Panc1 (cell line): Measurements from ENCODE around the gene CDH13.

ENCODE experiments used
- POLR2AphosphoS5 ChIP-seq: IDR thresholded peaks from 2 replicates; pipeline ENCODE4 v1.6.1; 2012; ENCODE audit warnings: mild to moderate bottlenecking, low read depth, low read length, moderate library complexity
- SIN3A ChIP-seq: IDR thresholded peaks from 2 replicates; pipeline ENCODE4 v1.6.1; 2012; ENCODE audit warnings: low read depth, mild to moderate bottlenecking, low read length, moderate library complexity, borderline replicate concordance; ENCODE audit not compliant: insufficient read depth
- TF ChIP-seq, protein P1 (sequence below): fragments of 450-650 bp; IDR thresholded peaks from 2 replicates; pipeline ENCODE4 v1.5.1; 2017; ENCODE audit warnings: mild to moderate bottlenecking
- TF ChIP-seq, protein P2 (sequence below), 2 experiments: IDR thresholded peaks; 2 replicates each; pipeline ENCODE4 v1.6.1; 2011 to 2012; ENCODE audit warnings: low read depth in 2 of 2, control low read depth in 1 of 2, low read length in 1 of 2, mild to moderate bottlenecking in 1 of 2, moderate library complexity in 1 of 2; ENCODE audit not compliant: insufficient read depth in 1 of 2

DNA sequence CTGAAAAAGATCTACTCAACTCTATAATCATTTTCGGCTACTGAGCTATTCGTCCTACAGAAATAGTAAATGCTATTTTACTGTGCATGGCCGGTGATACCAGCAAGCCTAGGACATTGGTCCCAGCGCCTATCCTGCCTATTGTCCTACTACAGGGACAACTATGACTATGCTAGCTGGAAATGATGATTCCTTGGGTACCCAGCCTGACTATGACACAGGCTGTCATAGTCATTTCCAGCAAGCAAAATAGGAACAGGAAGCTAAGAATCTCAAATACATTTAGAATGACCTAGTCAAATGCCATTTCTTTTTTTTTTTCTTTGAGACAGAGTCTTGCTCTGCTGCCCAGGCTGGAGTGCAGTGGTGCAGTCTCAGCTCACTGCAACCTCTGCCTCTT is 1147.3 kb downstream of the CDH13 start:
- TF ChIP-seq, protein P1, sequence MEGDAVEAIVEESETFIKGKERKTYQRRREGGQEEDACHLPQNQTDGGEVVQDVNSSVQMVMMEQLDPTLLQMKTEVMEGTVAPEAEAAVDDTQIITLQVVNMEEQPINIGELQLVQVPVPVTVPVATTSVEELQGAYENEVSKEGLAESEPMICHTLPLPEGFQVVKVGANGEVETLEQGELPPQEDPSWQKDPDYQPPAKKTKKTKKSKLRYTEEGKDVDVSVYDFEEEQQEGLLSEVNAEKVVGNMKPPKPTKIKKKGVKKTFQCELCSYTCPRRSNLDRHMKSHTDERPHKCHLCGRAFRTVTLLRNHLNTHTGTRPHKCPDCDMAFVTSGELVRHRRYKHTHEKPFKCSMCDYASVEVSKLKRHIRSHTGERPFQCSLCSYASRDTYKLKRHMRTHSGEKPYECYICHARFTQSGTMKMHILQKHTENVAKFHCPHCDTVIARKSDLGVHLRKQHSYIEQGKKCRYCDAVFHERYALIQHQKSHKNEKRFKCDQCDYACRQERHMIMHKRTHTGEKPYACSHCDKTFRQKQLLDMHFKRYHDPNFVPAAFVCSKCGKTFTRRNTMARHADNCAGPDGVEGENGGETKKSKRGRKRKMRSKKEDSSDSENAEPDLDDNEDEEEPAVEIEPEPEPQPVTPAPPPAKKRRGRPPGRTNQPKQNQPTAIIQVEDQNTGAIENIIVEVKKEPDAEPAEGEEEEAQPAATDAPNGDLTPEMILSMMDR = no peak
- TF ChIP-seq POLR2AphosphoS5 (no peak), SIN3A (no peak)
- TF ChIP-seq, protein P2, sequence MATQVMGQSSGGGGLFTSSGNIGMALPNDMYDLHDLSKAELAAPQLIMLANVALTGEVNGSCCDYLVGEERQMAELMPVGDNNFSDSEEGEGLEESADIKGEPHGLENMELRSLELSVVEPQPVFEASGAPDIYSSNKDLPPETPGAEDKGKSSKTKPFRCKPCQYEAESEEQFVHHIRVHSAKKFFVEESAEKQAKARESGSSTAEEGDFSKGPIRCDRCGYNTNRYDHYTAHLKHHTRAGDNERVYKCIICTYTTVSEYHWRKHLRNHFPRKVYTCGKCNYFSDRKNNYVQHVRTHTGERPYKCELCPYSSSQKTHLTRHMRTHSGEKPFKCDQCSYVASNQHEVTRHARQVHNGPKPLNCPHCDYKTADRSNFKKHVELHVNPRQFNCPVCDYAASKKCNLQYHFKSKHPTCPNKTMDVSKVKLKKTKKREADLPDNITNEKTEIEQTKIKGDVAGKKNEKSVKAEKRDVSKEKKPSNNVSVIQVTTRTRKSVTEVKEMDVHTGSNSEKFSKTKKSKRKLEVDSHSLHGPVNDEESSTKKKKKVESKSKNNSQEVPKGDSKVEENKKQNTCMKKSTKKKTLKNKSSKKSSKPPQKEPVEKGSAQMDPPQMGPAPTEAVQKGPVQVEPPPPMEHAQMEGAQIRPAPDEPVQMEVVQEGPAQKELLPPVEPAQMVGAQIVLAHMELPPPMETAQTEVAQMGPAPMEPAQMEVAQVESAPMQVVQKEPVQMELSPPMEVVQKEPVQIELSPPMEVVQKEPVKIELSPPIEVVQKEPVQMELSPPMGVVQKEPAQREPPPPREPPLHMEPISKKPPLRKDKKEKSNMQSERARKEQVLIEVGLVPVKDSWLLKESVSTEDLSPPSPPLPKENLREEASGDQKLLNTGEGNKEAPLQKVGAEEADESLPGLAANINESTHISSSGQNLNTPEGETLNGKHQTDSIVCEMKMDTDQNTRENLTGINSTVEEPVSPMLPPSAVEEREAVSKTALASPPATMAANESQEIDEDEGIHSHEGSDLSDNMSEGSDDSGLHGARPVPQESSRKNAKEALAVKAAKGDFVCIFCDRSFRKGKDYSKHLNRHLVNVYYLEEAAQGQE (IDR thresholded peaks at IDR 0.05; ENCODE audit: insufficient read depth in 1 of 2, low read depth in 2 of 2, low read length in 1 of 2) = no peak
